GM18873 (cell line): ENCODE measurements around the gene SUGP1.

ENCODE experiments used
- ATAC-seq: cut with Tn5 transposase; IDR thresholded peaks from one replicate; pipeline ENCODE4 v1.9.1; 2021; ENCODE audit warnings: mild to moderate bottlenecking, moderate library complexity, moderate number of reproducible peaks; ENCODE audit not compliant: unreplicated experiment, low FRiP score

Gene SUGP1

DNA sequence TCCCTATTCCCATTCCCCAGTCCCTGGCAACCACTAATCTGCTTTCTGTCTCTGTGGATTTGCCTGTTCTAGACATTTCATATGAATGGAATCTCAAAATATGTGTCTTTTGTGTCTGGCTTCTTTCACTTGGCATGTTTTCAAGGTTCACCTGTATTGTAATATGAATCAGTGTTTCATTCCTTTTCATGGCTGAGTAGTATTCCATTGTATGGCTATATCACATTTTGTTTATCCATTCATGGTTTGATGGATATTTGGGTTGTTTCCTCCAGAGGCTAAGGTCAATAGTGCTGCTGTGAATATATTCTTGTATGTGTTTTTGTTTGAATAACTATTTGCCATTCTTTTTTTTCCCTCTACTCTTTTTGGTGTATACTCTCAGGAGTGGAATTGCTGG lies 84.1 kb downstream of the SUGP1 start:
- ATAC-seq = no peak

DNA sequence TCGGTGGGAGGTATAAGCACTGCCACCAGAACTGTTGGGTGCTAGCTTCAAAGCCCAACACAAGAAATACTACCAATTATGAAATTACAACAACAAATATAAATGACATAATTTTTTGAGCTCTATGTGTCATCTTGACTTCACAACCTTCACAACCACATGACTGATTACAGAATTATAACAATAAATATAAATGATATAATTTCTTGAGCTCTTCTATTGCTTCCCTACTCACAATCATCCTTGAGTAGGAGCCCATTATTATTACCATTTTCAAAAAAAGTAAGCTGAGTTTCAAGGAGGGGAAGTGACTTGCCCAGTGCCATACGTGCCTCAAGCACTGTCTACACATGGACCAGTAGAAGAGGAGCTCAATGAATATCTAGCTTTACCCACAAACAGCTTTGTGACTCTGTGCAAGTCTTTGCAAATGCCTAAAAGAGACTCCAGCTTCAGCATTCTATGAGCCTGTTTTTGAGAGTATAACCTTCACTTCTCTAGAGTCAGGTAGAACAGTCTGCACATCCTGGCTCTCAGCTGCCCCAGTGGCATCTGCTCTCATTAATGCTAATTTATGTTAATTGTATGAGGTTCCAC lies 86.0 kb downstream of the SUGP1 start:
- no peak for ATAC-seq

- no peak for ATAC-seq
Measured at GRCh38 chr19:19232261-19232721, 88.0 kb downstream of the SUGP1 start.

- no peak for ATAC-seq
Measured at GRCh38 chr19:19230999-19231398, 89.3 kb downstream of the SUGP1 start.

DNA sequence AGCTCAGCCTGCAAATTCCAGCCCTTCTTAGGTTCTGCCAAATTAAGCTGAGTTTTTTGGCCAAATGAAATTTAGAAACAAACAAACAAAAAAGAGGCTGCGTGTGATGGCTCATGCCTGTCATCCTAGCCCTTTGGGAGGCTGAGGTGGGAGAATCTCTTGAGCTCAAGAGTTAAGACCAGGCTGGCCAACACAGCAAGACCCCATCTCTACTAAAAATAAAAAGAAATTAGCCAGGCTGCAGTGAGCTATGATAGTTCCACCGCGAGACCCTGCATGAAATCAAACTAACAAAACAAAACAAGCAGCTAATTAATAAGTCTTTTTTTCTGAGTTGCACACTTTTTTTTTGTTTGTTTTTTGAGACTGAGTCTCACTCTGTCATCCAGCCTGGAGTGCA lies 90.6 kb downstream of the SUGP1 start:
- no peak for ATAC-seq

GRCh38 chr19:19227217-19227616 lies 93.1 kb downstream of the SUGP1 start:
- ATAC-seq = no peak

GRCh38 chr19:19226663-19227062 lies 93.6 kb downstream of the SUGP1 start:
- no peak for ATAC-seq

DNA sequence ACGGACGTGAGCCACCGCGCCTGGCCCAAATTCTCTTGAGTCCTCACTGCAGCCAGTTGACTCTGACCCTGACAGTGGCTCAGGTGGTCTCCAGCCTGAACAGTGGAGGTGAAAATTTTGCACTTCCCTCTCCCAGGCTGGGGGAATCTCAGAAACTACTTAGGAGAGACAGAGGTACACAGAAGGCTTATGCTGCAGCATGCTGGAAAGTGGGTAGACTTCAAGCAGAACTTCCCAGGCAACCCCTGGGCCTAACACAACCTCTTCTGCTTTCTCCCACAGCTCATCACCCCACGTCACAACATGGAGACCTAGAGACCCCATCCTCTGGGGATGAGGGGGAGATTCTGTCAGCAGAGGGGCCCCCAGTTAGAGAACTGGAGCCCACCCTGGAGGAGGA lies 94.1 kb downstream of the SUGP1 start:
- no peak for ATAC-seq
